WTC11 (cell line): Measurements from ENCODE around the gene SIRT2. TPM values are rescaled to one million over a fixed set of nuclear protein-coding genes. Genes with fewer than 3 reads are reported as not detected.

Experiments used
- ATAC-seq: fragments of 200-7000 bp; cut with Tn5 transposase; 2 replicates; pipeline ENCODE4 v1.10.0; 2021; ENCODE audit warnings: mild to moderate bottlenecking, moderate library complexity
- CTCF ChIA-PET: fragments of 300-600 bp; sonication (Branson Sonifier 250); formaldehyde crosslinking; loops from one replicate; lab custom pipeline; 2021; ENCODE audit warnings: antibody characterized with exemption; lab: Charles Lee
- POLR2A ChIA-PET: fragments of 350-600 bp; sonication (Branson Sonifier 250); formaldehyde crosslinking; loops from one replicate; lab custom pipeline; 2021; ENCODE audit warnings: antibody characterized with exemption; lab: Charles Lee
- DNase-seq: peaks from one replicate; pipeline ENCODE4 v3.0.0; 2021; ENCODE audit warnings: low spot score
- H3K27ac Mint-ChIP-seq: 2 replicates; pipeline ENCODE4 v1.8.0; 2021; ENCODE audit warnings: mixed read lengths
- H3K27me3 Mint-ChIP-seq: 2 replicates; pipeline ENCODE4 v1.8.0; 2021; ENCODE audit warnings: low read depth, mild to moderate bottlenecking, moderate library complexity, mixed read lengths
- H3K36me3 Mint-ChIP-seq: 2 replicates; pipeline ENCODE4 v1.8.0; 2021; ENCODE audit warnings: mixed read lengths
- H3K4me1 Mint-ChIP-seq: 2 replicates; pipeline ENCODE4 v1.8.0; 2022; ENCODE audit warnings: mixed read lengths
- H3K4me3 Mint-ChIP-seq: 2 replicates; pipeline ENCODE4 v1.8.0; 2021; ENCODE audit warnings: mild to moderate bottlenecking, moderate library complexity, mixed read lengths
- H3K9me3 Mint-ChIP-seq: 2 replicates; pipeline ENCODE4 v1.8.0; 2021; ENCODE audit warnings: mixed read lengths
- AFF4 ChIP-seq: sonication (generic); formaldehyde crosslinking; IDR thresholded peaks from 2 replicates; pipeline ENCODE4 v1.8.1; 2023; ENCODE audit warnings: mild to moderate bottlenecking, missing genetic modification reagents, borderline replicate concordance
- AR ChIP-seq: fragments of 250-450 bp; sonication (Bioruptor Pico); IDR thresholded peaks from 2 replicates; pipeline ENCODE4 v1.9.0; 2021; ENCODE audit warnings: mild to moderate bottlenecking
- ARID4B ChIP-seq: sonication (generic); formaldehyde crosslinking; IDR thresholded peaks from 2 replicates; pipeline ENCODE4 v1.8.0; 2023; ENCODE audit warnings: missing genetic modification reagents, mild to moderate bottlenecking, borderline replicate concordance
- CBFB ChIP-seq: sonication (generic); formaldehyde crosslinking; IDR thresholded peaks from 2 replicates; pipeline ENCODE4 v1.8.1; 2022; ENCODE audit warnings: mild to moderate bottlenecking, low read depth, missing genetic modification reagents
- CDX4 ChIP-seq: fragments of 250-450 bp; sonication (Bioruptor Pico); IDR thresholded peaks from 2 replicates; pipeline ENCODE4 v1.9.0; 2021; ENCODE audit warnings: moderate library complexity, mild to moderate bottlenecking, inconsistent platforms, borderline replicate concordance
- CTCF ChIP-seq: fragments of 200-600 bp; IDR thresholded peaks from 2 replicates; pipeline ENCODE4 v1.8.0; 2022; ENCODE audit warnings: antibody characterized with exemption
- ELF4 ChIP-seq: sonication (generic); formaldehyde crosslinking; IDR thresholded peaks from 2 replicates; pipeline ENCODE4 v1.8.1; 2022; ENCODE audit warnings: low read depth, mild to moderate bottlenecking, moderate library complexity, missing genetic modification reagents
- ERG ChIP-seq: fragments of 250-450 bp; sonication (Bioruptor Pico); IDR thresholded peaks from 2 replicates; pipeline ENCODE4 v1.8.0; 2021; ENCODE audit warnings: mild to moderate bottlenecking
- FOXK1 ChIP-seq: sonication (generic); formaldehyde crosslinking; IDR thresholded peaks from 2 replicates; pipeline ENCODE4 v1.8.0; 2022; ENCODE audit warnings: mild to moderate bottlenecking, moderate library complexity, missing genetic modification reagents
- GABPB1 ChIP-seq: sonication (generic); formaldehyde crosslinking; IDR thresholded peaks from 2 replicates; pipeline ENCODE4 v1.8.1; 2023; ENCODE audit warnings: mild to moderate bottlenecking, missing genetic modification reagents
- NFATC4 ChIP-seq: fragments of 250-450 bp; sonication (Bioruptor Pico); IDR thresholded peaks from 2 replicates; pipeline ENCODE4 v1.9.0; 2021; ENCODE audit warnings: mild to moderate bottlenecking
- ZBTB21 ChIP-seq: sonication (generic); formaldehyde crosslinking; IDR thresholded peaks from 2 replicates; pipeline ENCODE4 v1.8.1; 2023; ENCODE audit warnings: mild to moderate bottlenecking, missing genetic modification reagents, borderline replicate concordance
- ZNF425 ChIP-seq: fragments of 250-450 bp; sonication (Bioruptor Pico); conservative IDR thresholded peaks from 2 replicates; pipeline ENCODE4 v1.9.0; 2021; ENCODE audit warnings: mild to moderate bottlenecking
- ZSCAN18 ChIP-seq: fragments of 250-450 bp; sonication (Bioruptor Pico); IDR thresholded peaks from 2 replicates; pipeline ENCODE4 v2.1.2; 2022; ENCODE audit warnings: mild to moderate bottlenecking, moderate library complexity
- total RNA-seq: library from RNA; stranded (reverse); gene quantifications from 3 replicates; pipeline ENCODE4 v1.2.3, GENCODE V29; 2021

Gene SIRT2
- total RNA-seq, 1 experiment from 2014 or later, result 9.5 TPM

GRCh38 chr19:38917921-38918491 lies 18.6 kb upstream of the SIRT2 start:
- H3K4me1 Mint-ChIP-seq, result no peaks in the 10 kb centered on the region
- peak overlapping the region; percentile 43; the same call in 1 of the 2 replicates for H3K27ac Mint-ChIP-seq
- POLR2A ChIA-PET, result interaction anchor here (0.6 kb wide), 1 partner anchor 291 kb away, joined by 3 read pairs; no protein-coding TSS in a partner anchor
- H3K9me3 Mint-ChIP-seq, result 0 out of 2 replicates have a peak, but pooled peaks cover 4% of the 10 kb centered on the region
- H3K4me3 Mint-ChIP-seq, result no peak overlapping the region
- no peak for DNase-seq
- H3K27me3 Mint-ChIP-seq, result peaks cover under 1% of the 10 kb centered on the region; the same call in 1 of the 2 replicates
- no peak for TF ChIP-seq GABPB1 (CRISPR knock-in tag)
- no peak for TF ChIP-seq ZBTB21
- TF ChIP-seq CDX4 (CRISPR knock-in tag), result no peak
- TF ChIP-seq AFF4 (CRISPR knock-in tag), result no peak
- TF ChIP-seq ARID4B (CRISPR knock-in tag), result no peak
- TF ChIP-seq ZNF425, result no peak
- TF ChIP-seq NFATC4 (CRISPR knock-in tag), result no peak
- TF ChIP-seq AR (CRISPR knock-in tag), result no peak
- TF ChIP-seq ERG (CRISPR knock-in tag), result no peak
- TF ChIP-seq CBFB (CRISPR knock-in tag), result no peak
- TF ChIP-seq CTCF, result no peak
- TF ChIP-seq FOXK1 (CRISPR knock-in tag), result no peak
- TF ChIP-seq ELF4 (CRISPR knock-in tag), result no peak
- TF ChIP-seq ZSCAN18 (CRISPR knock-in tag), result no peak
- TF ChIP-seq, all 79 proteins: peak for 0
- CTCF ChIA-PET, result interaction anchor here (1.1 to 3.6 kb wide), 2 partner anchors 12 to 36 kb away, joined by 3 to 24 read pairs; partner anchors contain the start of genes MRPS12 and SARS2
- peak; percentile 33 for ATAC-seq
- H3K36me3 Mint-ChIP-seq, result peaks cover 12% of the 10 kb centered on the region
